ENCODE measurements around the gene ATP6V0E2.

The ATP6V0E2 gene

GRCh38 chr7:149864751-149865150, 9.0 kb upstream of the ATP6V0E2 start:
- no peak for DNase-seq

- no peak for DNase-seq
Measured at GRCh38 chr7:149865437-149865836, 8.3 kb upstream of the ATP6V0E2 start.

GRCh38 chr7:149866139-149866778, 7.5 kb upstream of the ATP6V0E2 start:
- no peak for DNase-seq

DNA sequence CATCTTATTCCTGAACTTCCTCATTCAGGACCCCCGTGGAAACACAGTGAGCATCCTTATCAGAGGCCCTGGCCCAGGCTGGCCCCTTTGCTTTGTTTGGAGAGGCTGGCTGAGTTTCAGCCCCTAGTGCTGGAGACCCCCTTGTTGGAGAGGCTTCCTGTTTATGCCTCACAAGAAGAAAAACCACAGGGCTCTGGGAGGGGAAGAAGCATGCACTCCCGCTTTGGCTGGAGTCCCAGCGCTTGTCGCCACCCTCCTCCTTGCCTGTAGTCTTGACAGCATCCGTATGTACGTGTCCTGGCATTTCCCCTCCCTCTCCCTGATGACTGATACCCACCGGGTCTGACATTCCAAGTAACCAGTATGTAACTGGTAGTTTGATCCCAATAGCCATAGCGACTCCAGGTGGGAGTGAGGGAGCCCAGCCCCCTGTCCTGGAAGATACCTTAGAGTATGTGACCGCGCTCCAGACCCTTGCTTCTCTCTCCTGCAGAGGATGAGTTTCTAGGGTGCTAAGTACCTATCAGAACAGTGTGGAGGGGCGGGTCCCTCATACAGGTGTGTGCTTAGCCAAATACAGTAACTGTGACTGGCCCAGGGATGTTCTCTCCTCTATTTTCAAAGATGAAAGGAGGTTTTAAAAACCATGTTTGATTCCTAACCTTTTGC, 6.9 kb upstream of the ATP6V0E2 start:
- no peak for DNase-seq

- no peak for DNase-seq
Measured at GRCh38 chr7:149867762-149868622, 5.8 kb upstream of the ATP6V0E2 start.

DNA sequence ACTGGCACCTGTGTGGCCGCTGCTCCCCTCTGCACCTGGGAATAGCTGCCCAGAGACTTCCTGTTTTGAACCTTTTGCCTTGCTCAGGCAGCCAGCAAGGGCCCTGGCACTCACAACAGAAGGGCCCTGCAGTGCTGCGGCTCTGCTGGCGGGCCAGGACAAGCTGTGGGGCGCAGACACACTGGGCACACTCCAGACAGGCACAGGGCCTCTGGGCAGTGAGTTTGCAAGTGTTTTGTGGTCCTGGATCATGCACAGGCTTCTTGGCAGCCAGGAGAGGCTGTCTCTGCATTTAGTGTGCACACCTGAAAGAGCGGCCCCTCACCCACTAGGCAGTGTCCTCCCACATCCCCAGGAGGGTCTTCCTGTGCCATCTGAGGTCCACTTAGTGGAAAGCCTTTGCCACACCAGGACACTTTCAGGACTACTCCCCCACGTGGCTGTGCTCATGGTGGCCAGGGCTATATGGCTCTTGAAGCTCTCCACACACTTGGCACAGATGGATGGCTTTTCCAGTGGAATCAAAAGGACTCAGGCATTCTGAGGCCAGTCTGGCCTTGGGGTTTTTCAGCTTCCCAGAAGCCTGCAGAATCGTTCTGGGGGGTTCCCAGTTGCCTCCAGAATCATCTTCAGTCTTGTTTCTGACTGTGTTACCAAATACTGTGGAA, 5.0 kb upstream of the ATP6V0E2 start:
- DNase-seq: no peak

DNA sequence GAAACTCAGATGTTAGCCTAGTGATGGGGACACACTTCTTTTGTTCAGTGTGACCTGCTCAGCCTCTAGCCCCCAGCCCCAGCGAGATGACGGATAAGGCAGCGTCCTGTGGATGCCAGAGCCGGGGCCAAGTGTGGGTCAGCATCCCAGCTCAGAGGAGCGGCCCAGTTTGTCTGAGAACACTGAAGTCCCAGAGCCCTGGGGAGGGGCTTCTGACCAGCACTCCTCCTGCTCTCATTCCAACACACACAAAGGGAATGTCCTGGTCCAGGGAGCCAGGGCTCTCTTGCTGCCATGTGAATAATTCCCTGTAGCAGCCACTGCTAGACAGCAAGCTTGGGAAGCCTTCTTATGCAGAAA, 4.5 kb upstream of the ATP6V0E2 start:
- DNase-seq: no peak

GRCh38 chr7:149869867-149870266, 3.9 kb upstream of the ATP6V0E2 start:
- no peak for DNase-seq

DNA sequence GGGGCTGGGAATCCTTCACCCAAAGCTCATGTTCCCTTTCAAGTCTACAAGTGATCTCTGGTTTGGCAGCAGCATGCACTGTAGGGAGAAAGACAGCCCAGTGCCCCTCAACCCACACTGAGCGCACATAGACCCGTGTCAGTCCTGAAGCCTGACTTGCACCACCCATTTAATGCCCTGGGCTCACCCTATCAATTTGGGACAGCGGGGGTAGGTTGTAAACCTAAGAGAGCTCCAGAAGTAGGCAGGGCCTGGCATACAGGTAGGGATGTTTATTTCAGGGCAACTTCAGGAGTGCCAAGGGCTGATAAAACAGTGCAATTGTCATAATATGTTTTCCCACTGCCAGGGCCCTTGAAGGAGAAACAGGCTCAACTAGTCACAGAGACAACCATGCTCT, 3.5 kb upstream of the ATP6V0E2 start:
- no peak for DNase-seq

DNA sequence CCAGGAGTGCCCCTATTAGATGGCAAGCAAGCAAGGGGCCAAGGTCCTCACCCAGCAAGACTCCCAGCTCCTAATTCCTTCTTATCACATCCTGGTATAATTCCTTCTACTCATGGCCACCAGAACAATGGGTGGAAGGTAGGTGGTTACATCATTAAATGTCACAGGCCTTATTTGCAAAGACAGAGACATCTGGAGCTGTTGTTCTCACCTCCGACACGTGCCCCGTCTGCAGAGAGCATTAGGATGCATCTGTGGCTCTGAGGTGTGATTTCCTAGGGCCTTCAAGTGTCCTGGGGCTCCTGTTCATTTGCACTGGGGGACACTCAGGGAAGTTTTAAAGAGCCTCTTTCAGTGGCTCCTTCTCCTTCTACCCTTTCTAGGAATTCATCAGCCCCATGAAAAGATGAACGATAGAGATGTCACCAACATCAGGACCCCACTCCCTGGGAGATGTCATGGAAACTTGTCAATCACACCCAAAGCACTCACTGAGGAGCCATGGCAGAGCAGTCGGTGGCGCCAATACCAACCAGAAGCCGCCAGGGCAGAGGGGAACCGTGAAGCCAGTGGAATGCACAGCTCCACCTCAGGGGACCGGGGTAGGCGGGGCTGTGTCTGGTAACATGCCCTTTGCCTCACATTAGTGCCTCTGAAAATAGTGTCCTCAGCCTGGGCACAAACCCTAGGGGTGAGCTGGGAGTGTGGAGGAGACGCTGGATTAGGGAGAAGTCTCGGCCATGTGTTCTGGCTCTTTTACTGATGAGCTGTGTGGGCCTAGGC, 2.9 kb upstream of the ATP6V0E2 start:
- no peak for DNase-seq

GRCh38 chr7:149871576-149871975, 2.2 kb upstream of the ATP6V0E2 start:
- no peak for DNase-seq

DNA sequence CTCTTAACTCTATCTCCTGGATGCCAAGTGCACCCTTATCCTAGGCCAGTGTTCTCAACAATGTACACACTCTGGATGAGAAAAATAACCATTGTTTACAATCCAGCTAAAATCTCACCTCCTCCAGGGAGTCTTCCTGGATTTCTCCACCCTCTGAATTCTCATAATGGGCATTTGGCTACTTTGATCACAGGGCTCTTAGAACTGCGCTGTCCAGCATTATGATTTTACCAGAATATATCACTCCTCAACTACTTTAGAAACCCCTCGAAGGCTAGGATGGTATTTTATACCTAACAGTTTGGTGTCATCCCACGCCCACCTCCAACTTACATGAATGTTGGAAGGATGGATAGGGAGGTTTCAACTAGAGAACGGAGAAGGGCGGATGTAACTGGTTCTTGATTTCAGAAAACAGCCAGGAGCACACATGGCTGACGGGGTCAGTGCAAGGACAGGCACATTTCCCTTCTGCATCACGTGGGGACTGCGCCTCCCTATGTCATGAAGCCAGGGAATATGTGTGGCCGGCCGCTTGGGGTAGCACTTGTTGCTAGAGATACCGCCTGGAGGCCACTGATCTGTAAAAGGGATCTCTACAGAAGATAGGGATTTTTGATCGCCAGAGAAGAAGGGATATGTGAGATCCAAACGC, 1.2 kb upstream of the ATP6V0E2 start:
- DNase-seq: peak; percentile 69

- DNase-seq: no peak
Measured at GRCh38 chr7:149873970-149874643, 338 bp downstream of the ATP6V0E2 start.

DNA sequence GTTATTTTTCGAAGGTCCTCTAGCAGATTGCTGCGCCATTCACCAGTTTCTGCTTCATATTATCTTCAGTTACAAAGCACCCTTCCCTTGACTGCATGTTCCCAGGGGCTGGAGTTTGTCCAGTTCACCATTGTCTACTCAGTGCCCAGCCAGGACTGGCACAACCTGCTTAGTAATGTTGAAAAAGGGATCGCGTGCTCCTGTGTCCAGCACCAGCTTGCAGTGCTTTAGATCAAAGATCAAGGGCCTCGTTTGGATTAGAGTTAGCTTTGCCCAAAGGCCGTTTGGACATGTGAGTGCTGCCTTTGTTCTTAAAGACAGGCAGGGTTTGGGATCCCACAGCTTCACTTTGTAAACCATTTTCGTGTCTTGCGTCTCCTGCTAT, 867 bp downstream of the ATP6V0E2 start:
- no peak for DNase-seq

GRCh38 chr7:149875396-149875795, 1.6 kb downstream of the ATP6V0E2 start:
- DNase-seq: no peak

DNA sequence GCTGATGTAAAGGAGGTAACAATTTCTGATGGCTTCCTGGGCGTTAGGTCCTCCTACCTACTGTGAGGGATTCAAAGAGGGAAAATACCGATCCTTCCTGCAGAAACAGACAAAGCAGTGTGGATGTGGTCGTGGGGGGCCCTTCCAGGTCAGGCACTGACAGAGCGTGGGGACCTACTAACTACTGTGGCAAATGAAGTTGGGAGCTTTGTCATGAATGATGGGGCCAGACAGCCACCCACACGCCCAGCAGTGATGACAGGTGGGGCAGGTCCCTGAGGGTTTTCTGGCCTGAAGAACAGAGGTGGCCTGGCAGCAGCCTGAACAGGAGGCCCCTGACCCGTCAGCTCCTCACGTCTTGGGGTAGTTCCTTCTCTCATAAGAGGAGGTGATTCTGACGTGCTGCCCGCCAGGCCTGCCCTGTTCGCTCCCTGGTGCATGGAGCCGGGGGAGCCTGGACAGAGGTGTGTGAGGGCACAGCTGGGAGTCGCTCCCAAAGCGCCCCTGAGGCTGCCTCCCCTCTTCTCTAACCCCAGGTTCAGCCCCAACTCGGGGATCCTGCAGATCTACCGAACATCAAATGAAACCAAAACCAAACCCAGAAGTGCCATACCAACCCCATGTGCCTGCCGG, 4.2 kb downstream of the ATP6V0E2 start:
- no peak for DNase-seq

DNA sequence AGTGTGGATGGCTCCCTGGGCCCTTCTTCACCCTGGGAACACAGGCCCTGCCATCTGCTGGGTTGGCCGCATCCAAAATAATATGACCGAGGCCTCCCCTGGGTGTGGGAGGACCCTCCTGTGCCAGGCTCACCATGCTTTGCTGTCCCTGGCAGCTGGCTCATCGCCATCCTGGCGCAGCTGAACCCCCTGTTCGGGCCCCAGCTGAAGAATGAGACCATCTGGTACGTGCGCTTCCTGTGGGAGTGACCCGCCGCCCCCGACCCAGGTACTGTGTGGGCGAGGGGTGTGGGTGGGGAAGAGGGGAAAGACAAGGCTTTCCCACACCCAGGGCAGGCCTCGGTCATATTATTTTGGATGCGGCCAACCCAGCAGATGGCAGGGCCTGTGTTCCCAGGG, 4.8 kb downstream of the ATP6V0E2 start:
- no peak for DNase-seq

GRCh38 chr7:149879271-149879743, 5.5 kb downstream of the ATP6V0E2 start:
- DNase-seq: no peak

- DNase-seq: no peak
Measured at GRCh38 chr7:149879766-149880637, 6.2 kb downstream of the ATP6V0E2 start.

All from OCI-M1 (cell line).